NT2/D1 (cell line): ENCODE measurements around the gene ODAD3.
A peak's percentile ranks its signal among the peaks of the same experiment; 100 is the strongest.

Experiments used
- DNase-seq: peaks from one replicate; pipeline ENCODE4 v3.0.0-alpha.2; 2011; ENCODE audit warnings: low read depth, low spot score
- H3K27me3 ChIP-seq: 2 replicates; pipeline ENCODE4 v1.6.0; 2011; ENCODE audit warnings: mild to moderate bottlenecking; ENCODE audit not compliant: insufficient read length, insufficient read depth
- H3K36me3 ChIP-seq: 2 replicates; pipeline ENCODE4 v1.6.1; 2011; ENCODE audit warnings: mild to moderate bottlenecking, low read length, mixed read lengths; ENCODE audit not compliant: insufficient read depth, insufficient read length
- H3K4me1 ChIP-seq: 2 replicates; pipeline ENCODE4 v1.5.1; 2011; ENCODE audit not compliant: insufficient read depth, insufficient read length
- H3K4me3 ChIP-seq: 2 replicates; pipeline ENCODE4 v1.5.1; 2011; ENCODE audit warnings: low read depth; ENCODE audit not compliant: insufficient read length
- H3K9ac ChIP-seq: 2 replicates; pipeline ENCODE4 v1.6.0; 2011; ENCODE audit warnings: low read depth; ENCODE audit not compliant: insufficient read length
- H3K9me3 ChIP-seq: 2 replicates; pipeline ENCODE4 v1.5.1; 2011; ENCODE audit warnings: mild to moderate bottlenecking, low read length; ENCODE audit not compliant: insufficient read depth
- SUZ12 ChIP-seq: IDR thresholded peaks from 2 replicates; pipeline ENCODE4 v1.6.1; 2011; ENCODE audit not compliant: insufficient read length, insufficient read depth; ENCODE audit errors: extremely low read depth
- YY1 ChIP-seq: IDR thresholded peaks from 2 replicates; pipeline ENCODE4 v1.6.1; 2011; ENCODE audit not compliant: insufficient read length, insufficient read depth
- ZNF274 ChIP-seq: IDR thresholded peaks from 2 replicates; pipeline ENCODE4 v1.6.1; 2011; ENCODE audit warnings: mild to moderate bottlenecking, low read depth, low read length

ODAD3 gene

GRCh38 chr19:11451327-11451870 lies 16.5 kb upstream of the ODAD3 start:
- Histone ChIP-seq H3K9me3 (no peaks in the 10 kb centered on the region), H3K4me1 (peaks cover 16% of the 10 kb centered on the region), H3K9ac (no peak overlapping the region), H3K27me3 (no peaks in the 10 kb centered on the region), H3K36me3 (peaks cover 45% of the 10 kb centered on the region), H3K4me3 (no peak overlapping the region)
- TF ChIP-seq YY1 (no peak), ZNF274 (no peak), SUZ12 (no peak)
- no peak for DNase-seq

- no peak overlapping the region for H3K9ac ChIP-seq
- H3K27me3 ChIP-seq = no peaks in the 10 kb centered on the region
- TF ChIP-seq ZNF274 = no peak
- no peak for TF ChIP-seq SUZ12
- TF ChIP-seq YY1 = no peak
- H3K9me3 ChIP-seq = no peaks in the 10 kb centered on the region
- H3K4me3 ChIP-seq = no peak overlapping the region
- H3K36me3 ChIP-seq = peaks cover 51% of the 10 kb centered on the region
- no peak for DNase-seq
- peaks cover 20% of the 10 kb centered on the region for H3K4me1 ChIP-seq
These were observed 15.8 kb upstream of the ODAD3 start for GRCh38 chr19:11450570-11451326.

GRCh38 chr19:11448923-11449554 lies 14.1 kb upstream of the ODAD3 start:
- no peak for DNase-seq
- Histone ChIP-seq H3K9ac (no peak overlapping the region), H3K27me3 (no peaks in the 10 kb centered on the region), H3K4me1 (peaks cover 20% of the 10 kb centered on the region), H3K4me3 (no peak overlapping the region), H3K9me3 (no peaks in the 10 kb centered on the region), H3K36me3 (peaks cover 68% of the 10 kb centered on the region)
- TF ChIP-seq SUZ12 (no peak), ZNF274 (no peak), YY1 (no peak)

- H3K4me3 ChIP-seq = no peak overlapping the region
- H3K27me3 ChIP-seq = no peaks in the 10 kb centered on the region
- TF ChIP-seq YY1 = no peak
- no peak for TF ChIP-seq ZNF274
- TF ChIP-seq SUZ12 = no peak
- peaks cover 74% of the 10 kb centered on the region for H3K36me3 ChIP-seq
- H3K9ac ChIP-seq = peak overlapping the region; percentile 42
- H3K9me3 ChIP-seq = no peaks in the 10 kb centered on the region
- DNase-seq = no peak
- H3K4me1 ChIP-seq = peaks cover 19% of the 10 kb centered on the region
These were observed 13.5 kb upstream of the ODAD3 start for GRCh38 chr19:11448410-11448809.

GRCh38 chr19:11447347-11448262 lies 12.7 kb upstream of the ODAD3 start:
- no peaks in the 10 kb centered on the region for H3K27me3 ChIP-seq
- DNase-seq = no peak
- no peak for TF ChIP-seq YY1
- TF ChIP-seq ZNF274 = no peak
- TF ChIP-seq SUZ12 = no peak
- no peaks in the 10 kb centered on the region for H3K9me3 ChIP-seq
- H3K4me1 ChIP-seq = peaks cover 14% of the 10 kb centered on the region
- H3K36me3 ChIP-seq = peaks cover 76% of the 10 kb centered on the region
- H3K9ac ChIP-seq = no peak overlapping the region
- no peak overlapping the region for H3K4me3 ChIP-seq

- DNase-seq = no peak
- Histone ChIP-seq H3K9me3 (no peaks in the 10 kb centered on the region), H3K4me1 (peaks cover 14% of the 10 kb centered on the region), H3K9ac (no peak overlapping the region), H3K4me3 (no peak overlapping the region), H3K27me3 (no peaks in the 10 kb centered on the region), H3K36me3 (peaks cover 84% of the 10 kb centered on the region)
- TF ChIP-seq SUZ12 (no peak), ZNF274 (no peak), YY1 (no peak)
These were observed 11.9 kb upstream of the ODAD3 start for GRCh38 chr19:11446652-11447301.

- Histone ChIP-seq H3K36me3 (peaks cover 89% of the 10 kb centered on the region), H3K9me3 (no peaks in the 10 kb centered on the region), H3K4me3 (no peak overlapping the region), H3K4me1 (peaks cover 17% of the 10 kb centered on the region), H3K27me3 (no peaks in the 10 kb centered on the region), H3K9ac (peak overlapping the region; percentile 10)
- TF ChIP-seq YY1 (no peak), ZNF274 (no peak), SUZ12 (no peak)
- no peak for DNase-seq
These were observed 11.3 kb upstream of the ODAD3 start for GRCh38 chr19:11446271-11446651.
